ENCODE measurements around the gene CTXN3.
"Not testable (repeated sequence)": the region's sequence is repeated elsewhere in the genome, so short reads cannot be mapped to it uniquely, and the experiment has no call there.

Gene CTXN3

DNA sequence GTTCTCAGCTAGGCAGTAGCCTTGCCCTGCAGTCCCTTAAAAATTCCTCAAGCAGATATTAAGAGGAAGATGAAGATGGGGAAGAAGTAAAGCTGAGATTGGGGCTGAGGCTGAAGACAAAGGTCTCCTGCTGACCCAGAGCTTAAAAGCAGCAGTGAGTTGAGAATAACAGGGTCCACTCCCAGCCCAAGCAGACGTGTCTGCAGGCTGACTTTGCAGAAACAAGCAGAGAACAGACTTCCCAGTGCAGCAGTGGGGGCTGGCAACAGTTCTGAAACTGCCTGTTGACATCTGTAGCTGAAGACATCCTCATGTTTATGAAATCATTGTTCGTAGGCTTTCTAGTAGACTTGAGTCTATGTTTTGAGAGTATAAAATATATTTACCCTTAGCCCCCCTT lies 1.1 kb downstream of the CTXN3 start:
- DNase-seq (ENCODE audit: low read depth in 1 of 2, low spot score in 1 of 2) = no peak

DNA sequence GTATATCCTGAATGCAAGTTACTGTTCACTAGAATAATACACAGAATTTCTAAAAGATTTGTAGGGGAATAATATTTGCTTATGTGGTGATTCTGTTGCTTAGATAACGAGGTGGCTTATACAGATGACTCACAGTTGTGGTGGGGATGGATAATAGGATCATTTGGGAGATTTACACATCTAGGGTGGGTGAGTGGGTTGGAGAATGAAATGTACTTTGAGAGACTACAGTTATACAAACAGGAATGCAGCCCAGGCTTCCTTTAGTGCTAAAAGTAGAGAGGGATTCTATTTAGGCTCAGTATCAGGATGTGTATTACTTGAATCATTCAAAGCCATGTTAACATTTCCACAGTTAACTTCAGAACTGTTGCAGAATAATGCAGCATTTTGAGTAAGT lies 1.8 kb downstream of the CTXN3 start:
- DNase-seq (ENCODE audit: low read depth in 1 of 2, low spot score in 1 of 2) = no peak

GRCh38 chr5:127652952-127653611 lies 4.2 kb downstream of the CTXN3 start:
- DNase-seq (ENCODE audit: low read depth in 1 of 2, low spot score in 1 of 2) = no peak

DNA sequence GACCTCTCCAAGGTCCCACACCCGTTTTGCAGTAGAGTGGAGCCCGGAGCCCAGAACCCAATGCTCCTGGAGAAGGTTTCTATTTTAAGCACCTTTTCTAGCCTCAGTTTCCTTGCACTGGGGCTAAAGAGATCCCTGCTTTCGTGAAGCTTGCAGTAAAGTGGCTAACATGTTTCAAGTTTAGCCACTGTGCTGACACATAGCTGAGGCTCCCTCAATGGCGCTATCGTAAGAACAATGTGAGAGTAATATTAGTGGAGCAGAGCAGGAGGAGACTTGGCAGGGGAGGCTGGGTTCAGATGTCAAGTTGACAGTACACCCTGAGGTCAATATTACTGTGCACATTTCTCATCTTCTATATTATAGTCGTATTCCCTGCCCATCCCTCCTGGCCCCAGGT lies 7.9 kb downstream of the CTXN3 start:
- DNase-seq (ENCODE audit: low read depth in 1 of 2, low spot score in 1 of 2) = no peak

DNA sequence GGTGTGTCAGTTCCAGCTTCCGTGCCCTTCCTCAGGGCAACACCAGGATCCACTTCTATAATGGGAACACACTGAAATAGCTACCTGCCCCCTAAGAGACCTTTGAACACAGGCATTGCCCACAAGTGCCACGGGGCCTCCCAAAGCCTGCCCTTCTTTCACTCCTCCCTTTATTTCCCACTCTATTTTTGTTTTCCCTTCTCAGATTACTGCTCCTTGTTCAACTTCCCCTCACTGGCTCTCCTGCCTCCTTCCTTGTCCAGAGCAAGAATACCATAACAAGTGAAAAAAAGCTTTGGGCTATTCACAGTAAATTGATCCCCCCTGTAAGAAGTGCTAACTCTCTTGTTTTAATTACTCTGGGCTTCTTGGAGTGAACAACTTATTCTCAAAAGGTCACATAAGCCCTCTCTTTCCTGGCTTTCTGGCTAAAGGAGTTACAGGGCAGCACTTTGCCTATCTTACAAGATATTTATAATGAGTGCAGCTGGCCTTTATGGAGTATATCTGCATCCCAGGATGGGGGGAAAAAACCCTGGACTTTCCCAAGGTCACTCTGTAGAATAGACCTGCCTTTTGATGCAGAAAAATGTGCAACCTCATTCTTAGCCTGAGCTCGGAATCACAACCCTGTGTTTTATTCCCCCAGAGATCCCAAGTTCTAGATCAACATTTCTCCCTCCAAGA lies 11.3 kb downstream of the CTXN3 start:
- DNase-seq (ENCODE audit: low read depth in 1 of 2, low spot score in 1 of 2) = no peak

DNA sequence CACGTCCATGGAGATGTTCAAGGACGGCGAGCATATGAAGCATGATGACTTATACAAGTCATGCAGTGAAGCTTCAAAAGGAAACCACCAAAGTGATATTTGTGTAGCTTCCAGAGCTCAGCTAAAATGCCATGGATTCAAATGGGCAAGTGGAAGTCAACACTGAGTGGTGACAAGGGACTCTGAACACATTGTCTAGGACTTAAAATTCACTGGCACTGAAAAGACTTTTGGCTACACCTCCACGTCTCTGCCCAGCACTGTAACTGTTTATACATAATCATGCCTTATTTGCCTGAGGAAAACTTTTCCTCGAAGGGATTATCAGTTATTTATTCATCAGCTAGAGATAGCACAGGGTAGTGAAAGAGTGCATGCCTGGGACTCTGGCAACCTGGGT lies 15.2 kb downstream of the CTXN3 start:
- no peak for DNase-seq (ENCODE audit: low read depth in 1 of 2, low spot score in 1 of 2)

DNA sequence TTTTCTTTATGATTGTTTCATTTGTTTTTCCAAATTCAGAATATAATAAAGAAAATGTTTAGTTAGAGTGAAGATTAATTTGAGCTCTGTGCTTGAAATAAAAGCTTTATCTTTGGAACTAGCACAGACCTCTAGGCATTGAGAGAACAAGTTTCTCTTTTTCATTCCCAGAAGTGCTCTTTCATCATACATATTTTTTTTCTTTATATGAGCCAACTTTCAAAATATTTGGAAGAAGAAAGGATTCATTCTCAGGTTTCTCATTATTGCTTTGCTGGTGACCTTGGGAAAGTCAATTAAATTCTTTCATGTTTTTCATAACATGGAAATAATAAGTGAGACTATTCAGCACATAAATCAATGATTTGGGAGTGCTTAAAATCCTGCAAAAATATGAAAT lies 16.8 kb downstream of the CTXN3 start:
- DNase-seq (ENCODE audit: low read depth in 1 of 2, low spot score in 1 of 2) = no peak

GRCh38 chr5:127666043-127666716 lies 17.3 kb downstream of the CTXN3 start:
- no peak for DNase-seq (ENCODE audit: low read depth in 1 of 2, low spot score in 1 of 2)

- no peak for DNase-seq (ENCODE audit: low read depth in 1 of 2, low spot score in 1 of 2)
These were observed 19.0 kb downstream of the CTXN3 start for GRCh38 chr5:127667926-127668325.

DNA sequence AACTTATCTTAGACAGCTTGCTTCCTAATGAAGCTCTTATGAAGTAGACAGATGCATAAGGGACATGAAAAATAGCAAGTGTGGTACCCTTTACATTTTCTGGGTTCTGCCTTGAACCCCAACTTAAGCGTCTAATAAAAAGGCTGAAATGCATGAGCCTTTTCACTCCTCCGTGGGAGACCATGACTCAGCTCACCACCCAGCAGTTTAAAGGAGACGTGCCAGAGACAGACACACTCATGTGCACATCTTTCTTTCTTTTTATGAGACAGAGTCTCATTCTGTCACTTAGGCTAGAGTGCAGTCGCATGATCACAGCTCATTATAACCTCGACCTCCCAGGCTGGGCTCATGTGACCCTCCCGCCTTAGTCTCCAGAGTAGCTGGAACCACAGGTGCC lies 22.3 kb downstream of the CTXN3 start:
- no peak for DNase-seq (ENCODE audit: low read depth in 1 of 2, low spot score in 1 of 2)

DNA sequence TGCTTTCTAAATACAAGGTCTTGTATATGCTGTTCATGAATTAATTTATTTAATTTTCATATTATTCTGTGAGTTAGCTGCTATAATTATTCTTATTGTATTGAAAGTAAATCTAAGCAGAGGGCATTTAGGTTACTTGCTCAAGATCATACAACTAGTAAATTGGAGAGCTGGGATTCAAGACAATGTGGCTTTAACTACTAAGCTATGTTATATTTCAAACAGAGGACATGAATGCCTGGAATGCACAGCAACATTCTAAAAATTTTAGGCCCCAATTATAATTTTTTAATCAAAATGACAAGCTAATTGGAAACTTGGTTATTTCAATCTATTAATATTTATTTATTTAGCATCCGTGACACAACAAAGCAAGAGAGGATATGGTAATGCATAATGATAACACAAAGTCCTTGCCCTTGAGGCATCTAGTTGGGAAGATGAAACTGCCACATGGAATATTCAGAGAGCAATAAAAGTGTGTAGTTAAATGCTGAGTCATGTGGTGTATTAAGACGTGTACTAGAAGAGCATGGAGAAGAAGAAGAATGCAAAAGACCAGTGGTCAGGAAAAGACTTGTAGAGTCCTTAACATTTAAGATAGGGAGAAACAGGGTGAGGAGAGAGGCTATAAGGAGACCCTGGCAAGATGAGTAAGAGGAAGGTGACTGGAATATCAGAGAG lies 24.4 kb downstream of the CTXN3 start:
- no peak for DNase-seq (ENCODE audit: low read depth in 1 of 2, low spot score in 1 of 2)

- not testable (repeated sequence) for DNase-seq (ENCODE audit: low read depth in 1 of 2, low spot score in 1 of 2)
These were observed 28.1 kb downstream of the CTXN3 start for GRCh38 chr5:127676951-127677350.

GRCh38 chr5:127679691-127680330 lies 30.9 kb downstream of the CTXN3 start:
- DNase-seq (ENCODE audit: low read depth in 1 of 2, low spot score in 1 of 2) = not testable (repeated sequence)

DNA sequence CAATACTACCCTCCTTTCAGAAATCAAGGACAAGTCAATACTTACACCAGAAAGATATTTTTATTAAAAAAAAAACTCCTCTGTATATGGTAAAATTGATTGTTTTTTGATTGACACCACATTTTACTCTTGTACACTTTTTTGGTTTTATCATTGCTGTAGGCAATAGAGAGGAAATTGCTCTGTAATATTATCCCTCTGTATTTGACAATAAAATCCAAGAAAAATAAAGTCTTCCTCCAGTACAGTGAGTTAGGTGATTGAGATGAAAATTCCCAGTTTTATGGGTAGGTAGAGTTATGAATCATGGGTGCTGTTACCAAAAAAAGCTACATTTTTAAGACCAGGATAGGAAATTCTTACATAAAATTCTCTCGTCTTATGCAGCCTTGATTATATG lies 31.7 kb downstream of the CTXN3 start:
- no peak for DNase-seq (ENCODE audit: low read depth in 1 of 2, low spot score in 1 of 2)

- DNase-seq (ENCODE audit: low read depth in 1 of 2, low spot score in 1 of 2) = no peak
These were observed 34.1 kb downstream of the CTXN3 start for GRCh38 chr5:127683008-127683407.

DNA sequence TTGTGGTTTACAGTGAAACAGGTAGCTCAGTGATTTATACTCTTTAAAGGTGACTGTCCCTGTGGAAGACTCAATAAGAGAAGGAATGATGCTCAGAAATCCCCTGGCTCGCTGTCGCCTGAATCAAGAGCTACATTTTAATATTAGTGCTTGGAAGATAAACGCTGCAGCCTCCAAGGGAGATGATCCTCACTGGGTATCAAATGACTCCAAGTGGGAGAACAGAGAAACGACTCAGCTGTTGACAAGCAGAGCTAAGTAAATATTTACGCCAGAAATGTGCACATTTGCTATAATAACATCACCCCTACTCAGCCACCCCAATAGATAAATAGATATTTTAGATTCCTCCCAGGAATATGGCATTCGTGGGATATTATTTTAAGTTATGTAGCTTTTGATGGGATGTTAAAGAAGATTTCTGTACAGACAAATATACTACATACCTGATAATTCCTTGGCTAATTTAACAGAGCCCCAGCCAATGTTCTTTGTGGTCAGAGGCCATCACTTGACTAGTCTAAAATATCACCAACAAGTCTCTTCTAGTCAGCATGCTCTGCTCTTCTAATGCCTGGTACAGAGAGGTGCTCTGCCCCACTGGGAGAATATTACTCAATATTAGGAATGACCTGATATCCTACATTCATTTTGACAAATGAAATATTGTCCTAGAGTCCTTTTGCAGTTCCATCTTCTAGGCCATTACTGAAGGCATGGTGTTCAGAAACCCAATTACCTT lies 36.0 kb downstream of the CTXN3 start:
- DNase-seq (ENCODE audit: low read depth in 1 of 2, low spot score in 1 of 2) = no peak

DNA sequence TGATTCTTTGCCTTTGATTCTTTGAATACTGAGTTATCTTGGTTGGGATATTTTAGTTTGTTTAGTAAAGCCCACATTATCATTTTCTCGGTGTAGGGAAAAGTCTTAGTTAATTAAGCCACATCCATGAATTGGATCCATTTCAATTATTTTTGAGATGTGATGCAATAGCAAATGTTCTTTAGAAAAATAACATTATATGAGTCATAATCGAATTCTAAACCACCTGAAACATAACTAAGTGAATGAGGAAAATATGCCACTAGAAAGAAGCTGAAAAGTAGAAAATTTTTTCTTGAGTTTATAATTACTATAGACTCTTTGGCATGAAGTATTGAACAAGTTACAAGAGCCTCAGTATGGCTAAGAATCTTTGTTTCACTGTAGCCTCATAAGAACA lies 36.8 kb downstream of the CTXN3 start:
- no peak for DNase-seq (ENCODE audit: low read depth in 1 of 2, low spot score in 1 of 2)

- DNase-seq (ENCODE audit: low read depth in 1 of 2, low spot score in 1 of 2) = no peak
These were observed 37.5 kb downstream of the CTXN3 start for GRCh38 chr5:127686424-127686823.

DNA sequence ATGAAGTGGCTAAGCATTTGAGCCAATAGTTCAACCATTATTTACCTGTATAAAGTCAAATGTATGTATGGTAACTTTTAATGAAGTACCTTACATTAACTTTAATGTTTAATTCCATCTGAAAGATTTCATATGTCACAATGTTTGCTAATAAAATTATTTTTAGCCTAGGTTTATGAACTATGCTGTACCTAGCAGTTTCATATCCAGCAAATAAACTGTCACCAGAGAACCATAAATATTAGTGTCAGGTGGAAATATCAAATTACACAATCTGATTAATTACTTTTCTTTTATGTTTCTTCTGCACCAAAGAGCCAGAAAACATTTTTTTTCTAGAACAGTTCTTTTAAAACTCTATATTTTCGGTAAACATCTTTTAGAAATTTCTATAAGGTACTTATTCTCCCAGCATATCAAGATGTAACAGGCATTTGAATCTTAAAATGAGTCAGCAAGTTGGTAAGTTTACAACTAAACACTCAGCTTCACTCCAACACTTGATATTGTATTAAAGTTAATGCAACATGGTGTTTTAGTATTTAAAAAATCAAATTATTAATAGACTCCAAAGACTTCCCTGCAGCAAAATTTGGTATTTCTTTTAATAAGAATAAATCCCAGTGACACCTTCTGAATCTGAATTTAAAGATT lies 45.8 kb downstream of the CTXN3 start:
- no peak for DNase-seq (ENCODE audit: low read depth in 1 of 2, low spot score in 1 of 2)

DNA sequence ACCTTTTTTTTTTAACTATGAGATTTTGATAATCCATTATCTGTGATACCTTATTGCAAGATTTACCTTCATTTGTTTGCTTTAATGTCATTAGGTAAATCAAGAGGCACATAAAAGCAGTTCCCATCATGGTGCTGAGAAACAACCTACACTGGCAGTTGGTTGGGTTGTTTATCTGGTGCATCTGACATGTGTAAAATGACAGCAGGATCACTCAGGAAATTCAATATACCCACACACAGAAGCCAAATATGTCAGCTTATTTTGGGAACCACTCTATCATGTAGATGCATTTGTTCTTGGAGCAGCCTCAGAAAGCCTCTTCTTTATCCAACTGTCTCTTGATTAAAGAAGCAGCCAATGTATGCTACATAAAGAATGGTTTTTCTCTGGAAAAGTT lies 46.5 kb downstream of the CTXN3 start:
- no peak for DNase-seq (ENCODE audit: low read depth in 1 of 2, low spot score in 1 of 2)

All from activated T-helper 1 cell treated with anti-CD3 and anti-CD28 coated beads, Interleukin-2, amount 50 U/mL, for 16 hours (primary cell).